ENCODE data around the gene MSTO1.
"Not testable (repeated sequence)": the region's sequence is repeated elsewhere in the genome, so short reads cannot be mapped to it uniquely, and the experiment has no call there.

The MSTO1 gene

DNA sequence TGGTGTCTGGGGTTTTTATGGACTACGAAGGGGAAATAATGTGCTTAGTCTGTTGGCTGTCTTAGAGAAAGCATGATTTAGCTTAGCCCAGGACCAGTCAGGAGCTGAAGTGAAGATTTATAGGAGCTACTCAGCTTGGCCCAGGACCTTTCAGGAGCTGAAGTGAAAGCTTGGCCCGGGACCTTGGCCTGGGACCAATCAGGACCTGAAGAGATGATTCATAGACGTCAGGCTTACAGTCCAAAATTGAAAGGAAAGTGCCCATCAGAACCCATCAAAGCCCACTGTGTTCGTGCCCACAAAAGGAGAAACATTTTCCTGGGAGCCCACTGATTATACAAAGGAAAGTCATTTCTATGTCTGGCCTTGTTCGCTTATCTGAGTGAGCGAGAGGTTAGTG lies 35.6 kb downstream of the MSTO1 start:
- TF ChIP-seq ZNF274 (IDR thresholded peaks at IDR 0.05; ENCODE audit: low read depth, low read length) = no peak
- no peak overlapping the region for H3K4me3 ChIP-seq (ENCODE audit: low read length)

DNA sequence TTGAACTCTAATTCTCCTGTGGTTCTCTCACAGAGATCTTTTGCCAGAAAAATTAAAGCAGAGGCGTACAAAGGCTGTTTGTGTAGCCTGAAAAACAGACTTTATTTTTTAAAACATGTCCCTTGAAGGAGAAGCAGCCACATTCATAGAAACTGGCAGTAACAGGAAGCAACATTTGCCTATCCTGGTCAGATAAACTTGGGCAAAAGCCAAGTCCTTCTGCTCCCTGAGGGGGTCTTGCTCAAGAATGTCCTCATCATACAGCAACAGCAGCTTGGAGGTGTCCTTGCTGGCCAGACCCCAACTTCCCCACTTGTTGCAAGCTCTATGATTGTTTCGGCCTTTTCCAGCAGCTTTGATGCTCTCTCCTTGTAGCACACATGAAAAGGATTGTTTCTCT lies 36.3 kb downstream of the MSTO1 start:
- TF ChIP-seq ZNF274 (IDR thresholded peaks at IDR 0.05; ENCODE audit: low read depth, low read length) = no peak
- no peak overlapping the region for H3K4me3 ChIP-seq (ENCODE audit: low read length)

DNA sequence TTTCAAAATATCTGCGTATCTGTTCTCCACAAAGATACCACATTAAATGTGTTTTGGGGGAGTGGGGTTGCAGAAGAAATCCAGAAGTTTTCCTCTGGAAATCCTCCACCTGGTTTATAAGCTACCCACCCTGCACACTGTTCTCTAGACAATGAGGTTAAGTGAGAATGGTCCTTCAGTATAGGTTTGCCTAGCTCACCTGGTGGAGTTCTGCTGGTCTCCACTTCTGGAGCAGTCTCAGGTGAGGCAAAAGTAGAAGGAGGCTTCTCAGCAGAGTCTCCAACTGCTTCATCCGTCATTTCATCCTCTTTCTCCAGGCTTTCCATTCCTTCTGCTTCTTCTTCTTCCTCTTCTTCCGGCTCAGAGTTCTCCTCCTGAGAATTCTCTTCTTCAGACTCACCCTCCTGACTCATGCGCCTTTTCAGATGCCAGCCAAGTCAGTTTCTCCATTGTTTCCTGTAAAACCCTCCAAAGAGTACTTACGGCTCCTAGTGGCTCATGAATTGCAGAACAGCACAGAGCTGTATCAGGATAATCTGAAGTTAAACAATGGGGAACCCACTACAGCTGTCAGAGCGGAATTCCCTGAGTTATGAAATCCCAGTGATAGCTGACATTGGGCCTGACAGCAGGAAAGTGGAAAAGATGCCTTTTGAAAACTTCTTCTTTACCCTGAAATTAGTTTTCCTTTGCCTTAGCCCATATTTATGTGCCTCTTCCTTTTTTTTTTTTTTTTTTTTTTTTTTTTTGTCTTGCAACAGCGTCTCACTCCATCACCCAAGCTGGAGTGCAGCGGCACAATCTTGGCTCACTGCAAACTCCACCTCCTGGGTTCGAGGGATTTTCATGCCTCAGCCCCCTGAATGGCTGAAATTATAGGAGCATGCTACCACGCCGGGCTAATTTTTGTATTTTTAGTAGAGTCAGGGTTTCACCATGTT lies 38.5 kb downstream of the MSTO1 start:
- H3K4me3 ChIP-seq (ENCODE audit: low read length) = no peak overlapping the region
- TF ChIP-seq ZNF274 (IDR thresholded peaks at IDR 0.05; ENCODE audit: low read depth, low read length) = no peak

DNA sequence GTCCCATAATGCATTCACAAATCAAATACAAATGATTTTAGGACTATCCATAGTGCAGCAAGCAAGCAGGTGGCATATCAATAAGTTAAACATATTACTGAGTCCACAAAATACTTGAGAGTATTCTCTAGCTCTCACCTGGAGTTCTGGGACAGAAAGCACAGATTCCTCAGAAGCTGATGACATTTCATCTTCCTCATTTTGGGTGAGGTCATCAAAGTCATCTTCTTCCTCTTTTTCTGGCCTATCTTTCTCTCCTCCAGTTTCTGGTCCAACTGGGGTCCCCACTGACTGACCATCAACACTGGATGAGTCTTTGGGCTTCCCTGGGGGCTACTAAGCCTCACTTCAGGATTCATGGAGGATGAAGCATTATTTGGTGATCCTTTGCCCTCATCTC lies 39.7 kb downstream of the MSTO1 start:
- TF ChIP-seq ZNF274 (IDR thresholded peaks at IDR 0.05; ENCODE audit: low read depth, low read length) = no peak
- no peak overlapping the region for H3K4me3 ChIP-seq (ENCODE audit: low read length)

DNA sequence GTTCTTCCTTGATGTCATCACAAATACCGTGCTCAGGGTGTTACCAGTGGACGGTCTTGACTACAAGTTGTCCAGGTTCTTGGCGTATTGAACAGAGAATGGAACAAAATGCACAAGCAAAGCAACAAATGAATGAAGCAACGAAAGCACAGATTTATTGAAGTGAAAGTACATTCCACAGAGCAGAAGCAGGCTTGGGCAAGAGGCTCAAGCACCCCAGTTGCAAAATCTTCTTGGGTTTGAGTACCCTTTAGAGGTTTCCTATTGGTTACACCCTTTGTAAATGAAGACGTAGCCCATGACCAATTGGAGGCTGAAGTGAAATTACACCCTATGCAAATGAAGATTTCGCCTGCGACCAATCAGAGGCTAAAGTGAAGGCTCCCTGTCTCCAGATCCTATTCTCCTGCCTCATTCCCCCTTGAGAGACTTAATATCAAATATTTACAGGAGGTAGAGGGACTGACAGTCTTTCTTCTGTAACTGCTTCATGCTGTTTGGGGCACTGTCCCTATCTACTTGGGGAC lies 40.3 kb downstream of the MSTO1 start:
- H3K4me3 ChIP-seq (ENCODE audit: low read length) = no peak overlapping the region
- TF ChIP-seq ZNF274 (IDR thresholded peaks at IDR 0.05; ENCODE audit: low read depth, low read length) = no peak

DNA sequence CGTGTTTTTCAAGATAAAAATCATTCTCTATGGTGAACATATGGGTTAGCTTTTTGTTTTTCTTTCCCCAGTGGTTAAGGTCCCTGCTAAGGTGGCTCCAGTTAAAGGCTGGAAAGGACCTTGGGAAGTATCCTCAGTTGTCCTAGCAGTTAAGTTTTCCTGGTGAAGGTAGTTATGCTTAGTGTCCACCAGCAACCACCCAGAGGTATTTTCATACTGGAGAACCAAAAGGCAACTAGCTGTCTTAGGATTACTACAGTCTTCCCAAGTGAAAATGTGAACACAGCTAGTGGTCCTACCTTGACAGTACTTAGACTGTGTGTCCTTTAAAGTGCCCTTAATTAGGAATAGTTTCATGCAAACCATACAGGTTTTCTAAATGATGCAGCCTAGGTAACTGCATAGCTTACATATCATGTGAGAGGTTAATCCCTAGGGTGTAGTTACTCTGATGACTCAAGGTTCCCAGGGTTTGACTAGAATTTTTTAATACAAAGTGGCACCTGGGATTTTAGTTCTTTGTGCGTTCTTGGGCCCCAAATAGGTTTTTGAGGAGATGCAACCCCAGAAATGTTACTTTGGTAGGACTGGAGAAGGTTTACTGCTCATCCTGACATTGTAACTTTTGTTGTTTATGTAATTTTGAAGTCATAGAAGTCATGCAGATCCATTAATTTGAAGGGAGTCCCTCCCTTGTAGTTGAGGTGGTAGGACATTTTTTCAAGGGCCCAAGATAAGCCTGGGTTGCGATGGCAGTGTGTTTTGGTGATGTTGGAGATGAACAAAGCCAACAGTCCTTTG lies 42.0 kb downstream of the MSTO1 start:
- H3K4me3 ChIP-seq (ENCODE audit: low read length) = no peak overlapping the region
- TF ChIP-seq ZNF274 (IDR thresholded peaks at IDR 0.05; ENCODE audit: low read depth, low read length) = no peak

DNA sequence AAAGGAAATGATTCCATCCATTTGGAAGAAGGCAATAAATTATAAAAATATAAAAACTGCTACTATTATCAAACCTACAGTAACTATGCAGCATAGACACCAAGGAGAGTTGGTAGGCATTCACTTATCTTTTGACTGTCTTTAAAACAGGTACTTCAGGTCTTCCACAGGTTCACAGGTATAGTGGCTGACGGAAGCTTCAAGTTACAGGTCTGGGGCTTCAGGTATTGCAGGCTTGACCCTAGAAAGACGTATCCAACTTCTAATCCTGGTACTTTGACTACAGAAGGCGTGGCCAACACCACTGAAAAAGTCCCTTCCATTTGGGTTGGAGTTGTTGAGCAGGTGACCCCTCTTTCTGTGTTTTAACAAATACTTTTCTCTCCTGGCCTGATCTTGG lies 42.9 kb downstream of the MSTO1 start:
- H3K4me3 ChIP-seq (ENCODE audit: low read length) = no peak overlapping the region
- TF ChIP-seq ZNF274 (IDR thresholded peaks at IDR 0.05; ENCODE audit: low read depth, low read length) = no peak

DNA sequence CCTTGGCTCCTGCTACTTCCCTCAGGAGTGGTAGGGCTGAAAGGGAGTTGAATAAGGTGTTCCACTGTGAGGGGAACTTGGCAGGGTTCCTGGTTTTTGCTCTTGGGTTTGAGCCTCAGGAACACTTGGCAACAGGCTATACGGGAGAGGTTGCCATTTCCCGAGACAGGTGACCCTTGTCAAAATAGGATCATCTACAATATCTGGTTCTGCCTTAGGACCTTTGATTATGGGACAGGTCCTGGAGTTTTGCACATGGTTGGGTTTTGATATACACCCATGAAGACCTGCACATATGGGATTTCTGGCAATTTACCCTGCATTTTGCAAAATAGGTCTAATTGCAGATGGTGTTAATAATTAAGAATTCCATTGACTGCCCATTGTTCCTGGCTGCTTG lies 47.4 kb downstream of the MSTO1 start:
- no peak for TF ChIP-seq ZNF274 (IDR thresholded peaks at IDR 0.05; ENCODE audit: low read depth, low read length)

DNA sequence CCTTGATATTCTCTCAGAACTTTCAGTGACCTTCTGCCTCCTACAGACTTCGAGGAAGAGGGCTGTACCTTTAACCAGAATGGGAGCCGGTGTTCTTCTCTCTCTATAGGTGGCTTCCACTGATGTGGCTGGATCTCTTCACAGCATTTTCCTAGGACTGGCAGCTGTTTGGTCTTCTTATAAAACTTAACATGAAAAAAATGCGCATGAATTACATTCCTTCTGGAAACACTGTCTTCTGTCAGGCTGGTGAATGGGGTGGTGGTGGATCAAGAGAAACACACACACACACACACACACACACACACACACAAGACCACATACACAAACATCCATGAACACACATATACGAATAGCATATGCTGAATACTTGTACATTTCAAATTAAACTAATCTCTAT lies 51.2 kb downstream of the MSTO1 start:
- H3K4me3 ChIP-seq (ENCODE audit: low read length) = not testable (repeated sequence)

More for the DNA sequence above, 47.4 kb downstream of the MSTO1 start:
- H3K4me3 ChIP-seq (ENCODE audit: low read length) = no peak overlapping the region

Data from GM08714 (cell line).